Duodenal mucosa (tissue), 2 donors: Measurements from ENCODE around the gene FBXO30.
A peak's percentile ranks its signal among the peaks of the same experiment; 100 is the strongest.

ENCODE experiments used
- H3K27ac ChIP-seq: one replicate; pipeline ENCODE4 v1.7.0; 2013; ENCODE audit warnings: low read depth, low read length
- H3K27me3 ChIP-seq, 2 donors: one replicate each; pipeline ENCODE4 v1.7.0; 2013; ENCODE audit warnings: low read length in 2 of 2, control low read depth in 1 of 2; ENCODE audit not compliant: insufficient read depth in 2 of 2, control insufficient read depth in 1 of 2
- H3K36me3 ChIP-seq, 2 donors: one replicate each; pipeline ENCODE4 v1.7.0; 2013; ENCODE audit warnings: low read length in 2 of 2, control low read depth in 1 of 2; ENCODE audit not compliant: insufficient read depth in 2 of 2, control insufficient read depth in 1 of 2
- H3K4me1 ChIP-seq, 2 donors: one replicate each; pipeline ENCODE4 v1.7.0; 2013; ENCODE audit warnings: low read length in 2 of 2, control low read depth in 1 of 2; ENCODE audit not compliant: insufficient read depth in 2 of 2, control insufficient read depth in 1 of 2
- H3K4me3 ChIP-seq, 2 donors: one replicate each; pipeline ENCODE4 v1.7.0; 2013; ENCODE audit warnings: low read length in 2 of 2, low read depth in 1 of 2
- H3K9ac ChIP-seq, 2 donors: one replicate each; pipeline ENCODE4 v1.7.0; 2013; ENCODE audit warnings: low read length in 2 of 2, low read depth in 1 of 2
- H3K9me3 ChIP-seq, 2 donors: one replicate each; pipeline ENCODE4 v1.7.0; 2013; ENCODE audit warnings: low read length in 2 of 2, control low read depth in 1 of 2; ENCODE audit not compliant: control insufficient read depth in 1 of 2

Gene FBXO30

DNA sequence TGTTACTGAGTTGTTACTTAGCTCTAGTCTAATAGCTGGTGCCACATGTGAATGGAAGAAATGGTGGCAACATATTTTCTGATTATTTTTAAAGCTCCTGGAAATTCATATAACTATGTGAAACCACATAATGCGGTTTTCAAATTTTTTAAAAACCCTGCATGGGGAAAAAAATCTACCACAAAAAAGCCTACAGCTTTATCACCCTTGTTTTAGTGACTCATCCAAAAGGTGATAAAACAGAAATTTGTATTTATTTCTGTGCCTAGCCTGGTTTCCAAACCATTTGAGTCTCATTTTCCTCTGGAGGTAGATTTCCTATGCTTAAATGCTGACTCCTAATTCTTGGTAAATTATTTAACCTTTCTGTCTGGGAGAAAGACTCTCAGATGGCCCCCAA, 5.4 kb upstream of the FBXO30 start:
- H3K9me3 ChIP-seq: no peaks in the 10 kb centered on the region
- H3K27me3 ChIP-seq: no peaks in the 10 kb centered on the region
- no peak overlapping the region for H3K4me3 ChIP-seq
- H3K36me3 ChIP-seq: no peaks in the 10 kb centered on the region
- no peak overlapping the region for H3K9ac ChIP-seq
- H3K4me1 ChIP-seq: peaks cover 5 to 27% of the 10 kb centered on the region in 2 donors
- no peak overlapping the region for H3K27ac ChIP-seq

- Histone ChIP-seq H3K4me1 (peaks cover 5 to 27% of the 10 kb centered on the region in 2 donors), H3K36me3 (no peaks in the 10 kb centered on the region), H3K27me3 (no peaks in the 10 kb centered on the region), H3K4me3 (no peak overlapping the region), H3K9ac (no peak overlapping the region), H3K9me3 (no peaks in the 10 kb centered on the region), H3K27ac (no peak overlapping the region)
These were observed 4.2 kb upstream of the FBXO30 start for GRCh38 chr6:145818796-145819195.

DNA sequence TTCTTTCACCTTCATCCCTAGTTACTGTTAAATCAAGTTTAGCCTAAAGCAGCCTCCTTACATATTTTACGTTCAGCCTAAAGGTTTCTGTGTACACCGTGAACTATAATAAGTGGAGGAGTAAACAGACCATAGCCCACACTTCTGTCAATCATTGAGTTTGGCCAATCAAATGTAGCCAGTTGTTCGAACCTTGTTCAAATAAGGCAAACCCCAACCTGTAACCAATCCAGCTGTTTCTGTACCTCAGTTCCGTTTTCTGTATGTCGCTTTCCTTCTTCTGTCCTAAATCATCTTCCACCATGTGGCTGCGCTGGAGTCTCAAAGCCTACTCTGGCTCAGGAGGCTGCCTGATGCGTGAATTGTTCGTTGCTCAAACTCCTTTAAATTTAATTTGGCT, 1.8 kb upstream of the FBXO30 start:
- Histone ChIP-seq H3K27me3 (no peaks in the 10 kb centered on the region), H3K36me3 (no peaks in the 10 kb centered on the region), H3K27ac (no peak overlapping the region), H3K9ac (no peak overlapping the region), H3K4me1 (peaks cover 12 to 38% of the 10 kb centered on the region in 2 donors), H3K9me3 (no peaks in the 10 kb centered on the region), H3K4me3 (no peak overlapping the region)

DNA sequence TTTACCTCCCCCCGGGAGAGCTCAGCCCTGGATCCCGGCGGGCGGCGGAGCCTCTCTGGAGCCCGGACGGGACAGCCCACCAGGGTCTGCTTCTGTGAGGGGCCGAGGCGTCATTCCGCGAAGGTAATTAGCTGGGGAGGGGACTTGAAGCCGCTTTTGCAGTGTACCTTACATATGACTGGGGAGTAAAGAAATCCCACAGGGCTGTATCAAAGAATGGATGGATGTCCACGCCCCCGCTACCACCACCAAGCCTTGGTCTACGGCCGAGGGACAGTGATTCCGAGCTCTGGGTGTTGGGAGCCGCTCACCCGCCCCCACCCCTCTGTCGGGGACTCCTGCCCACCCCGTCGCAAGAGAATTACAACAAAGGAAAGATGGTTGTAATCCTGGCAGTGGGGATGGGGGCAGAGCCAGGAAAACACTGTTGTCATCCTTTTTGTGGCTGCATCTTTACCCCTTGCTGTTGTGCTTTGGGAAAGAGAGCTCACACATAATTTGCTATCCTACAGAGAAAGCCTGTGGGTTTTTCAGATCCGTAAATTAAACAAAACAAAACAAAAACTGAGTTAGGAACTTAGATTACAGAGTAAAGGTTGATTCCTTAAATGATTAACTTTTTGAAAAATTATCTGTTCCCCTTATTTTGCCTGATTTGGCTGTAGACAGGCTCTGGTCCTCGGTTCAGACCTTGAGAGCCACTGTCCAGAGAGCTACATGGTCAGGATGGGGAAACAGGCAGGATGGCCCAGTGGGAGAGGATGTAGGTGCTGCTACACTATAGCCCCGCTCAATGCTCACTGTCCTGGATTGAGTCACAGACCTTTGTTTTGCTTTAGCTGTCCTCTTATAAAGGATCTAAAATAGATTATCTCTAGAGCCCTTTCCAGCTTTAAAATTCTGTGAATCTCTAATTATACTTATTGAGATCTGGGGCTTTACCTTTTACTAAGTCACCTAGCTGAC, 997 bp upstream of the FBXO30 start:
- peak overlapping the region; percentile 80 for H3K27ac ChIP-seq
- H3K9ac ChIP-seq: peak overlapping the region; percentile 87 to 98
- no peaks in the 10 kb centered on the region for H3K9me3 ChIP-seq
- peaks cover 12 to 38% of the 10 kb centered on the region in 2 donors for H3K4me1 ChIP-seq
- H3K36me3 ChIP-seq: no peaks in the 10 kb centered on the region
- peak overlapping the region; percentile 85 to 95 for H3K4me3 ChIP-seq
- no peaks in the 10 kb centered on the region for H3K27me3 ChIP-seq

DNA sequence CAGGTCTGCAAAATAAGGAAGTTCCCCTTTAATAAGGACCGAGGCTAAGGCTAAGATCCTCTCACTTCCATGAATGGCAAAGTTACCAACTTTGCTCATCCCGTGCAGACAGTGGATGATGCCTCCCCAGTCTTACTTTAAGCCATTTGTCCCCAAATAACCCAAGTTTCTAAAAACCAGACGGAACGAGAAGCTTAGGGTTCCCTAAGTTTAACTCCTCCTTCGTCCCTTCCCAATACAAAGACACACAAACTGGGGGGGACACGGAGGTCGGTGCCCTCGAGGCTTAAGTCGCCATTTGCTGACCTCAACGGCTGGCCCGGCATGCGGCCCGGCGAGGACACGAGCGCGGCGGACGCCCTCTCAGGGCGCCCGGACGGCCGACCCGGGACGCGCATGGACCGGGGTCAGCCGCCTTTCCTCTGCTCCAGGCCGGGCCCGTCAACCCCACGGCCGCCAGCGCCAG, 527 bp downstream of the FBXO30 start:
- no peaks in the 10 kb centered on the region for H3K36me3 ChIP-seq

DNA sequence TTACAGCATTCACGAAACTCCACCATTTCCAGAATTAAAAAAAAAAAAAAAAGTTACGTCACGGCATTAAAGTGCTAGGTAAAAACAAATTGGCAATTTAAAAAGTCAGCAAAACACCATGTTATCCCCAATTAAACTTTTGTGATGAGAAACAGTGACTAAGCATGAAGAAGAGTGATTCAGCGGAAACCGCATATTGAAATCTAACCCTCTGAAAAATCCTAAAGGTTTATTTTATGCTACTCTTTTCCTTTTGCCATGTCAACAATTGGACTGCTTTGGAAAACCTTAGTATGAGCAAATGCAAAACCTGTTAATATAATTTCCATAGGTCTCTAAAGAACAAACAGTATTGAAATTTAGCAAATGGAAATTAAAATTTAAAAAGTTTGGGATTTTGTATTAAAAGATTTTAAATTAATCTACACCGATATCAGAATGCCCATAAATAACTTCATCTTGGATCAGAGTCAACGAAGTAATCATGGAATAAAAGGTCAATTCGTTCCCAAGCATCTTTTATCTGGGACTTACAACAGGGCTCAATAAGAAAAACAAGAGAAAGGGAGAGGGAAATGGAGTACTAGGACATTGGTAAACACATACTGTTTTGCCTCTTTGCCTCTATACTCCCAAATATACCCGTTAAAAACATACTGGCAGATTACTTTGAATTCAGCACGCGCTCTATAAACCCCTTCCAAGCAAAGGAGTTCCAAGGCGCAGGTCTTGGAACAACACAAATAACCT, 1.1 kb downstream of the FBXO30 start:
- H3K27ac ChIP-seq: peak overlapping the region; percentile 80
- no peaks in the 10 kb centered on the region for H3K36me3 ChIP-seq
- H3K27me3 ChIP-seq: no peaks in the 10 kb centered on the region
- peaks cover 12 to 32% of the 10 kb centered on the region in 2 donors for H3K4me1 ChIP-seq
- no peaks in the 10 kb centered on the region for H3K9me3 ChIP-seq
- peak overlapping the region; percentile 55 to 87 for H3K9ac ChIP-seq
- peak overlapping the region; percentile 85 to 95 for H3K4me3 ChIP-seq

More for the DNA sequence above, 527 bp downstream of the FBXO30 start:
- Histone ChIP-seq H3K9ac (peak overlapping the region; percentile 55 to 87), H3K27ac (peak overlapping the region; percentile 80), H3K4me3 (peak overlapping the region; percentile 85 to 95), H3K9me3 (no peaks in the 10 kb centered on the region), H3K4me1 (peaks cover 12 to 34% of the 10 kb centered on the region in 2 donors), H3K27me3 (no peaks in the 10 kb centered on the region)

GRCh38 chr6:145811741-145812140, 2.9 kb downstream of the FBXO30 start:
- no peak overlapping the region for H3K27ac ChIP-seq

GRCh38 chr6:145809785-145810184, 4.8 kb downstream of the FBXO30 start:
- Histone ChIP-seq H3K9ac (no peak overlapping the region), H3K27me3 (no peaks in the 10 kb centered on the region), H3K4me3 (no peak overlapping the region)

More at GRCh38 chr6:145811741-145812140, 2.9 kb downstream of the FBXO30 start:
- Histone ChIP-seq H3K9ac (no peak overlapping the region), H3K27me3 (no peaks in the 10 kb centered on the region), H3K4me3 (no peak overlapping the region), H3K4me1 (peaks cover 12 to 21% of the 10 kb centered on the region in 2 donors), H3K36me3 (no peaks in the 10 kb centered on the region), H3K9me3 (no peaks in the 10 kb centered on the region)

GRCh38 chr6:145809211-145809610, 5.4 kb downstream of the FBXO30 start:
- H3K9ac ChIP-seq: no peak overlapping the region
- H3K4me1 ChIP-seq: peaks cover 7 to 12% of the 10 kb centered on the region in 2 donors
- no peaks in the 10 kb centered on the region for H3K9me3 ChIP-seq
- peaks cover 12 to 20% of the 10 kb centered on the region in 2 donors for H3K36me3 ChIP-seq
- no peaks in the 10 kb centered on the region for H3K27me3 ChIP-seq
- H3K27ac ChIP-seq: no peak overlapping the region
- H3K4me3 ChIP-seq: no peak overlapping the region

More at GRCh38 chr6:145809785-145810184, 4.8 kb downstream of the FBXO30 start:
- Histone ChIP-seq H3K4me1 (peaks cover 7 to 12% of the 10 kb centered on the region in 2 donors), H3K9me3 (no peaks in the 10 kb centered on the region), H3K36me3 (peaks cover 6 to 15% of the 10 kb centered on the region in 2 donors), H3K27ac (no peak overlapping the region)

- H3K9me3 ChIP-seq: no peaks in the 10 kb centered on the region
- H3K4me1 ChIP-seq: peaks cover 7 to 8% of the 10 kb centered on the region in 2 donors
- peaks cover 14 to 26% of the 10 kb centered on the region in 2 donors for H3K36me3 ChIP-seq
These were observed 6.4 kb downstream of the FBXO30 start for GRCh38 chr6:145808239-145808638.

More at GRCh38 chr6:145808239-145808638, 6.4 kb downstream of the FBXO30 start:
- Histone ChIP-seq H3K27ac (no peak overlapping the region), H3K4me3 (no peak overlapping the region), H3K27me3 (no peaks in the 10 kb centered on the region), H3K9ac (no peak overlapping the region)
